Measurements from ENCODE around the gene OSMR.

DNA sequence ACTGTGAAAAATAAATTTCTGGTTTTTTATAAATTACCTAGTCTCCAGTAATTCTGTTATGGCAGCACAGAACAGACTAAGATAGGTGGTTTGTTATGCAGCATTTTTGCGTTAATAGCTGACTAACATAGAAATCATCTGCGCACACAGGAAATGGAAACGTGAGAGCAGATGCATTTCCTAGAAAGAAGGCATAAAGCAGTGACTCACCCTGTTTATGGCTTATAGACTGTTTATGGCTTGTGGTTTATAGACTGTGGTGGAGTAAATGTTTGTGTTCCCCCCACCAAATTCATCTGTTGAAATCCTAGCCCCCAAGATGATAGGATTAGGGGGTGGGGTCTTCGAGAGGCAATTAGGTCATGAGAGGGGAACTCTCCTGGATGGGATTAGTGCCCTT, 18.3 kb upstream of the OSMR start:
- TF ChIP-seq, protein P1, sequence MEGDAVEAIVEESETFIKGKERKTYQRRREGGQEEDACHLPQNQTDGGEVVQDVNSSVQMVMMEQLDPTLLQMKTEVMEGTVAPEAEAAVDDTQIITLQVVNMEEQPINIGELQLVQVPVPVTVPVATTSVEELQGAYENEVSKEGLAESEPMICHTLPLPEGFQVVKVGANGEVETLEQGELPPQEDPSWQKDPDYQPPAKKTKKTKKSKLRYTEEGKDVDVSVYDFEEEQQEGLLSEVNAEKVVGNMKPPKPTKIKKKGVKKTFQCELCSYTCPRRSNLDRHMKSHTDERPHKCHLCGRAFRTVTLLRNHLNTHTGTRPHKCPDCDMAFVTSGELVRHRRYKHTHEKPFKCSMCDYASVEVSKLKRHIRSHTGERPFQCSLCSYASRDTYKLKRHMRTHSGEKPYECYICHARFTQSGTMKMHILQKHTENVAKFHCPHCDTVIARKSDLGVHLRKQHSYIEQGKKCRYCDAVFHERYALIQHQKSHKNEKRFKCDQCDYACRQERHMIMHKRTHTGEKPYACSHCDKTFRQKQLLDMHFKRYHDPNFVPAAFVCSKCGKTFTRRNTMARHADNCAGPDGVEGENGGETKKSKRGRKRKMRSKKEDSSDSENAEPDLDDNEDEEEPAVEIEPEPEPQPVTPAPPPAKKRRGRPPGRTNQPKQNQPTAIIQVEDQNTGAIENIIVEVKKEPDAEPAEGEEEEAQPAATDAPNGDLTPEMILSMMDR (IDR thresholded peaks at IDR 0.05) = no peak
- TF ChIP-seq POLR2A (IDR thresholded peaks at IDR 0.05; ENCODE audit: low read depth) (no peak), POLR2AphosphoS5 (IDR thresholded peaks at IDR 0.05) (no peak)
